Ishikawa (cell line): ENCODE data around the gene WNT7A.

Source experiments
- CEBPB ChIP-seq: IDR thresholded peaks from 2 replicates; pipeline ENCODE4 v1.6.1; 2012
- CREB1 ChIP-seq: IDR thresholded peaks from 2 replicates; pipeline ENCODE4 v1.6.1; 2012; ENCODE audit warnings: low read depth
- EGR1 ChIP-seq: IDR thresholded peaks from 2 replicates; pipeline ENCODE4 v1.6.1; 2012
- EP300 ChIP-seq: IDR thresholded peaks from 2 replicates; pipeline ENCODE4 v1.6.1; 2012; ENCODE audit warnings: borderline replicate concordance
- FOXM1 ChIP-seq: IDR thresholded peaks from 2 replicates; pipeline ENCODE4 v1.6.1; 2012; ENCODE audit warnings: low read depth, borderline replicate concordance
- NFIC ChIP-seq: IDR thresholded peaks from 2 replicates; pipeline ENCODE4 v1.6.1; 2012
- RAD21 ChIP-seq: IDR thresholded peaks from 2 replicates; pipeline ENCODE4 v1.6.1; 2012; ENCODE audit warnings: low read depth
- TAF1 ChIP-seq: IDR thresholded peaks from 2 replicates; pipeline ENCODE4 v1.6.1; 2012; ENCODE audit warnings: low read depth, mild to moderate bottlenecking
- TCF12 ChIP-seq: IDR thresholded peaks from 2 replicates; pipeline ENCODE4 v1.6.1; 2012; ENCODE audit warnings: low read depth
- YY1 ChIP-seq: IDR thresholded peaks from 2 replicates; pipeline ENCODE4 v1.6.1; 2012; ENCODE audit warnings: low read depth
- ZBTB7A ChIP-seq: IDR thresholded peaks from 2 replicates; pipeline ENCODE4 v1.6.1; 2012; ENCODE audit warnings: low read depth
- TF ChIP-seq, protein P1 (sequence below): IDR thresholded peaks from 2 replicates; pipeline ENCODE4 v1.6.1; 2012
- TF ChIP-seq, protein P2 (sequence below): IDR thresholded peaks from 2 replicates; pipeline ENCODE4 v1.6.1; 2012; ENCODE audit warnings: low read depth, mild to moderate bottlenecking
- TF ChIP-seq, protein P3 (sequence below): IDR thresholded peaks from 2 replicates; pipeline ENCODE4 v1.6.1; 2012

DNA sequence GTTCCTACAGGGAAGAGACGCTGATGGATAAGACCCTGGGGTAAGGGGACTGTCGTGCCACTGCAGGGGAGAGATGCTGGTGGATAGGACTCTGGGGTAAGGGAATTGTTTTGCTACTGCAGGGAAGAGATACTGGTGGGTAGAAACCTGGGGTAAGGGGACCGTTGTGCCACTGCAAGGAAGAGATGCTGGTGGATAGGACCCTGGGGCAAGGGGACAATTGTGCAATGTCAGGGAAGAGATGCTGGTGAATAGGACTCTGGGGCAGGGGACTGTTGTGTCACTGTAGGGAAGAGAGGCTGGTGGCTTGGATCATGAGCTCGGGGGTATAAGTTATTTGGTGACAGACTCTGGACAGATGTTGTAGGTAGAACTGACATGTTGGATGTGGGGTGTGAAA, 37.6 kb downstream of the WNT7A start:
- TF ChIP-seq EP300 (no peak), ZBTB7A (no peak), RAD21 (no peak), TAF1 (no peak), EGR1 (no peak), CEBPB (no peak), TCF12 (no peak), CREB1 (no peak), NFIC (no peak), FOXM1 (no peak), YY1 (no peak)
- TF ChIP-seq, protein P1, sequence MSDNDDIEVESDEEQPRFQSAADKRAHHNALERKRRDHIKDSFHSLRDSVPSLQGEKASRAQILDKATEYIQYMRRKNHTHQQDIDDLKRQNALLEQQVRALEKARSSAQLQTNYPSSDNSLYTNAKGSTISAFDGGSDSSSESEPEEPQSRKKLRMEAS: no peak
- TF ChIP-seq, protein P2, sequence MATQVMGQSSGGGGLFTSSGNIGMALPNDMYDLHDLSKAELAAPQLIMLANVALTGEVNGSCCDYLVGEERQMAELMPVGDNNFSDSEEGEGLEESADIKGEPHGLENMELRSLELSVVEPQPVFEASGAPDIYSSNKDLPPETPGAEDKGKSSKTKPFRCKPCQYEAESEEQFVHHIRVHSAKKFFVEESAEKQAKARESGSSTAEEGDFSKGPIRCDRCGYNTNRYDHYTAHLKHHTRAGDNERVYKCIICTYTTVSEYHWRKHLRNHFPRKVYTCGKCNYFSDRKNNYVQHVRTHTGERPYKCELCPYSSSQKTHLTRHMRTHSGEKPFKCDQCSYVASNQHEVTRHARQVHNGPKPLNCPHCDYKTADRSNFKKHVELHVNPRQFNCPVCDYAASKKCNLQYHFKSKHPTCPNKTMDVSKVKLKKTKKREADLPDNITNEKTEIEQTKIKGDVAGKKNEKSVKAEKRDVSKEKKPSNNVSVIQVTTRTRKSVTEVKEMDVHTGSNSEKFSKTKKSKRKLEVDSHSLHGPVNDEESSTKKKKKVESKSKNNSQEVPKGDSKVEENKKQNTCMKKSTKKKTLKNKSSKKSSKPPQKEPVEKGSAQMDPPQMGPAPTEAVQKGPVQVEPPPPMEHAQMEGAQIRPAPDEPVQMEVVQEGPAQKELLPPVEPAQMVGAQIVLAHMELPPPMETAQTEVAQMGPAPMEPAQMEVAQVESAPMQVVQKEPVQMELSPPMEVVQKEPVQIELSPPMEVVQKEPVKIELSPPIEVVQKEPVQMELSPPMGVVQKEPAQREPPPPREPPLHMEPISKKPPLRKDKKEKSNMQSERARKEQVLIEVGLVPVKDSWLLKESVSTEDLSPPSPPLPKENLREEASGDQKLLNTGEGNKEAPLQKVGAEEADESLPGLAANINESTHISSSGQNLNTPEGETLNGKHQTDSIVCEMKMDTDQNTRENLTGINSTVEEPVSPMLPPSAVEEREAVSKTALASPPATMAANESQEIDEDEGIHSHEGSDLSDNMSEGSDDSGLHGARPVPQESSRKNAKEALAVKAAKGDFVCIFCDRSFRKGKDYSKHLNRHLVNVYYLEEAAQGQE: no peak
- TF ChIP-seq, protein P3, sequence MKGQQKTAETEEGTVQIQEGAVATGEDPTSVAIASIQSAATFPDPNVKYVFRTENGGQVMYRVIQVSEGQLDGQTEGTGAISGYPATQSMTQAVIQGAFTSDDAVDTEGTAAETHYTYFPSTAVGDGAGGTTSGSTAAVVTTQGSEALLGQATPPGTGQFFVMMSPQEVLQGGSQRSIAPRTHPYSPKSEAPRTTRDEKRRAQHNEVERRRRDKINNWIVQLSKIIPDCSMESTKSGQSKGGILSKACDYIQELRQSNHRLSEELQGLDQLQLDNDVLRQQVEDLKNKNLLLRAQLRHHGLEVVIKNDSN: no peak
